GM23248 (cell line): ENCODE measurements around the gene HSPD1.

Source experiments
- EZH2 ChIP-seq: fragments of 200-600 bp; sonication (generic); IDR thresholded peaks from 2 replicates; pipeline ENCODE4 v1.6.1; 2018; ENCODE audit warnings: antibody characterized with exemption, mild to moderate bottlenecking; ENCODE audit not compliant: insufficient read depth, poor library complexity, severe bottlenecking
- EZH2phosphoT487 ChIP-seq: fragments of 200-600 bp; sonication (generic); IDR thresholded peaks from 2 replicates; pipeline ENCODE4 v1.6.1; 2018; ENCODE audit warnings: antibody characterized with exemption, moderate library complexity, mild to moderate bottlenecking, low read depth; ENCODE audit not compliant: insufficient read depth

DNA sequence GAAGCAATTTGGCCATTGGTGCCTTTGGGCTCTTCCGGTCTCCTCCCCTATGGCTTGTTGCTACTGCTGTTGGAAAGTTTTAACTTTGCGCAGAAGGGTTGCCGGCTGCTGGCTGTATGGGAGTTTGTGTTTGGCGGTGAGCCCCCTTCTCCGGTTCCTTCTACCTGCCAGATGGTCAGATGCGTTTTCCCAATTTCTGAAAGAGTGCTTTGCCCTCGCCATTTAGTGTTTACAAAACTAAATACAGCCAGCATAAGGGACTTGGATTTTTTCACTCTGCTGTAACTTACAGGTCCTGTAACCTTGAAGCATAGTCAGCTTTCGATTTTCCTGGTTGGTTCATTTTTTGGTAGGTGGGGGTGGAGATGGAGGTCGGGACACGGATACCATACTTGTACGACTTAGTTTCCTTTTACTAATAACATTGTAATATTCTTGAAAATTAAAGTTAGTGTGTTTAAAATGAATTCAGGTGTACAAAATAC is 45.7 kb downstream of the HSPD1 start:
- TF ChIP-seq EZH2, result no peak
- no peak for TF ChIP-seq EZH2phosphoT487
